NB4 (cell line): ENCODE data around the gene VTCN1.

ENCODE experiments used
- MYC ChIP-seq: IDR thresholded peaks from 2 replicates; pipeline ENCODE4 v1.6.1; 2011; ENCODE audit warnings: low read depth, low read length
- POLR2A ChIP-seq: IDR thresholded peaks from 2 replicates; pipeline ENCODE4 v1.6.1; 2011; ENCODE audit warnings: mild to moderate bottlenecking; ENCODE audit not compliant: insufficient read length; ENCODE audit errors: extremely low read depth
- TF ChIP-seq, protein P1 (sequence below): IDR thresholded peaks from one replicate; pipeline ENCODE4 v1.5.1; 2012; ENCODE audit warnings: low read depth, low read length
- TF ChIP-seq, protein P2 (sequence below): IDR thresholded peaks from 2 replicates; pipeline ENCODE4 v1.6.1; 2011; ENCODE audit warnings: low read depth, low read length

DNA sequence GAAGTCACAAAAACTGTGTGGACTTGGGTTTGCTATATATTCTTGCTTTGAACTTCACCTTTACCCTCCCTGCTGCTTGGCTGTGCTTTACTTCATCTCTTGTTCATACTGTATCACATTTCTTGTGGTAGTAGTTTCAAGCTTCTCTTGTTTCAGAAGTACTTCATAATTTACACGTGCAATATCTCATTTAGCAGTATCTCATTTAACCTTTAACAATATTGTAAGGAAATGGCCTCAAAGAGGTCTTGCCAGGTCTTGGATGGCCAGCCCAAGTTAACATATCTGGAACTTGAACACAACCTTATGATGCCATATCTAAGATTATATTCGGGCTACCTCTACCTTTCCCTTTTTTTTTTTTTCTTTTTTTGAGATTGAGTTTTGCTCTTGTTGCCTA, 87.5 kb downstream of the VTCN1 start:
- TF ChIP-seq POLR2A (no peak), MYC (no peak)
- TF ChIP-seq, protein P1, sequence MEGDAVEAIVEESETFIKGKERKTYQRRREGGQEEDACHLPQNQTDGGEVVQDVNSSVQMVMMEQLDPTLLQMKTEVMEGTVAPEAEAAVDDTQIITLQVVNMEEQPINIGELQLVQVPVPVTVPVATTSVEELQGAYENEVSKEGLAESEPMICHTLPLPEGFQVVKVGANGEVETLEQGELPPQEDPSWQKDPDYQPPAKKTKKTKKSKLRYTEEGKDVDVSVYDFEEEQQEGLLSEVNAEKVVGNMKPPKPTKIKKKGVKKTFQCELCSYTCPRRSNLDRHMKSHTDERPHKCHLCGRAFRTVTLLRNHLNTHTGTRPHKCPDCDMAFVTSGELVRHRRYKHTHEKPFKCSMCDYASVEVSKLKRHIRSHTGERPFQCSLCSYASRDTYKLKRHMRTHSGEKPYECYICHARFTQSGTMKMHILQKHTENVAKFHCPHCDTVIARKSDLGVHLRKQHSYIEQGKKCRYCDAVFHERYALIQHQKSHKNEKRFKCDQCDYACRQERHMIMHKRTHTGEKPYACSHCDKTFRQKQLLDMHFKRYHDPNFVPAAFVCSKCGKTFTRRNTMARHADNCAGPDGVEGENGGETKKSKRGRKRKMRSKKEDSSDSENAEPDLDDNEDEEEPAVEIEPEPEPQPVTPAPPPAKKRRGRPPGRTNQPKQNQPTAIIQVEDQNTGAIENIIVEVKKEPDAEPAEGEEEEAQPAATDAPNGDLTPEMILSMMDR: no peak
- TF ChIP-seq, protein P2, sequence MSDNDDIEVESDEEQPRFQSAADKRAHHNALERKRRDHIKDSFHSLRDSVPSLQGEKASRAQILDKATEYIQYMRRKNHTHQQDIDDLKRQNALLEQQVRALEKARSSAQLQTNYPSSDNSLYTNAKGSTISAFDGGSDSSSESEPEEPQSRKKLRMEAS: no peak
